Measurements from ENCODE around the gene RAI1.

GRCh38 chr17:17750881-17751280 is 69.6 kb downstream of the RAI1 start:
- TF ChIP-seq, protein P1, sequence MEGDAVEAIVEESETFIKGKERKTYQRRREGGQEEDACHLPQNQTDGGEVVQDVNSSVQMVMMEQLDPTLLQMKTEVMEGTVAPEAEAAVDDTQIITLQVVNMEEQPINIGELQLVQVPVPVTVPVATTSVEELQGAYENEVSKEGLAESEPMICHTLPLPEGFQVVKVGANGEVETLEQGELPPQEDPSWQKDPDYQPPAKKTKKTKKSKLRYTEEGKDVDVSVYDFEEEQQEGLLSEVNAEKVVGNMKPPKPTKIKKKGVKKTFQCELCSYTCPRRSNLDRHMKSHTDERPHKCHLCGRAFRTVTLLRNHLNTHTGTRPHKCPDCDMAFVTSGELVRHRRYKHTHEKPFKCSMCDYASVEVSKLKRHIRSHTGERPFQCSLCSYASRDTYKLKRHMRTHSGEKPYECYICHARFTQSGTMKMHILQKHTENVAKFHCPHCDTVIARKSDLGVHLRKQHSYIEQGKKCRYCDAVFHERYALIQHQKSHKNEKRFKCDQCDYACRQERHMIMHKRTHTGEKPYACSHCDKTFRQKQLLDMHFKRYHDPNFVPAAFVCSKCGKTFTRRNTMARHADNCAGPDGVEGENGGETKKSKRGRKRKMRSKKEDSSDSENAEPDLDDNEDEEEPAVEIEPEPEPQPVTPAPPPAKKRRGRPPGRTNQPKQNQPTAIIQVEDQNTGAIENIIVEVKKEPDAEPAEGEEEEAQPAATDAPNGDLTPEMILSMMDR (IDR thresholded peaks at IDR 0.05) = no peak
- TF ChIP-seq EP300 (IDR thresholded peaks at IDR 0.05) (no peak), POLR2AphosphoS5 (IDR thresholded peaks at IDR 0.05) (no peak)

All from suprapubic skin (tissue), 4 donors.